ENCODE results near the gene ADH1A. TPM values are rescaled to one million over a fixed set of nuclear protein-coding genes. Genes with fewer than 3 reads are reported as not detected.

The ADH1A gene
- not detected in 2 replicates for total RNA-seq

GRCh38 chr4:99290848-99291786 is at the start of gene ADH1A:
Gene ADH1A, minus strand, starts transcription at chr4:99290985. Its CDS starts 71 bp downstream, at chr4:99290914.

GRCh38 chr4:99321241-99322191 is 30.7 kb upstream of the ADH1A start, which contains the start of gene ADH1B:
Gene ADH1B, minus strand, starts transcription at chr4:99321401. Its CDS starts 70 bp downstream, at chr4:99321331.

Other genes with a start within 250 kb of the ADH1A start
- gene ADH5, start 202.2 kb downstream of the ADH1A start, total RNA-seq: 304 and 329 TPM in 2 replicates
- gene ADH4, start 146.7 kb downstream of the ADH1A start, total RNA-seq: 0.13 and 0.32 TPM in 2 replicates
- under 0.01 TPM in 2 replicates for gene ADH6, start 71.7 kb downstream of the ADH1A start, total RNA-seq
- gene ADH1B, start 30.4 kb upstream of the ADH1A start, total RNA-seq: 2.4 and 3.2 TPM in 2 replicates
- gene ADH1C, start 61.8 kb upstream of the ADH1A start, total RNA-seq: 0.26 and 0.32 TPM in 2 replicates
- 0.22 TPM in 1 of 2 replicates, not detected in the other for gene ADH7, start 144.4 kb upstream of the ADH1A start, total RNA-seq
- not detected in 2 replicates for gene C4orf17, start 220.0 kb upstream of the ADH1A start, total RNA-seq